ENCODE data around the gene CDK5RAP1.
"Not testable (repeated sequence)": the region's sequence is repeated elsewhere in the genome, so short reads cannot be mapped to it uniquely, and the experiment has no call there.

The CDK5RAP1 gene, protein sequence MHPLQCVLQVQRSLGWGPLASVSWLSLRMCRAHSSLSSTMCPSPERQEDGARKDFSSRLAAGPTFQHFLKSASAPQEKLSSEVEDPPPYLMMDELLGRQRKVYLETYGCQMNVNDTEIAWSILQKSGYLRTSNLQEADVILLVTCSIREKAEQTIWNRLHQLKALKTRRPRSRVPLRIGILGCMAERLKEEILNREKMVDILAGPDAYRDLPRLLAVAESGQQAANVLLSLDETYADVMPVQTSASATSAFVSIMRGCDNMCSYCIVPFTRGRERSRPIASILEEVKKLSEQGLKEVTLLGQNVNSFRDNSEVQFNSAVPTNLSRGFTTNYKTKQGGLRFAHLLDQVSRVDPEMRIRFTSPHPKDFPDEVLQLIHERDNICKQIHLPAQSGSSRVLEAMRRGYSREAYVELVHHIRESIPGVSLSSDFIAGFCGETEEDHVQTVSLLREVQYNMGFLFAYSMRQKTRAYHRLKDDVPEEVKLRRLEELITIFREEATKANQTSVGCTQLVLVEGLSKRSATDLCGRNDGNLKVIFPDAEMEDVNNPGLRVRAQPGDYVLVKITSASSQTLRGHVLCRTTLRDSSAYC

DNA sequence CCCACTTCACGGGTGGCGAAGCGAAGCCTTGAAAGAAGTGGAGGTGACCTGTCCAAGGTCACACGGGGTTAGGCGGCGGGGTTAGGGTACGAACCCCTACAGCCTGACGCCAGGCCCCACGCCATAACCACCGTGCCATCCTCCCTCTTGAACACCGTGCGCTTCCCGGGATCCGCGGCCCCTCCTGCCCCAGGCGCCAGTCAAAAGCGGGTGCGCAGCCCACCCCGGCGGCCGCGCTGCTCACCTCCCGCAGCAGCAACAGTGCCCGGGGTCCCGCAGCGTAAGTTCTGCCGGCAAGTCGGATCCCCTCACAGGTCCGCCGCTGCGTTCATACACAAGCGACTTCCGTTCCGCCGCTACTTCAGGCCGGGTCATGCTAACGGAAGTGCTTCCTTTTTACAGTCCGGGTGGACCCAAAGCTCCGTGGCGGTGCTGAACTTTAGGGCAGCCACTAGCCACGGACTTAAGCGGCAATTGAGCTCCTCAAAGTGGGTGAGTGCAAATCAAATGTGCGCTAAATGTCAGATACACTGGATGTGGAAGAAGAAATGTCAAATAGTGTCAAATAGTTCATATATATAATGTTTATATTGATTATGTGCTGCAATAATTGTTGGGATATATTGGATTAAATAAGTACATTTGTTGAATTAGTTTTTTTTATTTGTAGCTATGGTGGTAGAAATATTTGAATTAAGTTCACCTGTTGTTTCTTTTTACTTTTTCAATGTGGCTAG, at the start of gene CDK5RAP1:
Gene CDK5RAP1 (minus strand): TSS at position 336 of the 737 bp plus-strand sequence. CDS start 4,455 bp downstream, outside the sequence.
- DNase-seq = peak; percentile 94

DNA sequence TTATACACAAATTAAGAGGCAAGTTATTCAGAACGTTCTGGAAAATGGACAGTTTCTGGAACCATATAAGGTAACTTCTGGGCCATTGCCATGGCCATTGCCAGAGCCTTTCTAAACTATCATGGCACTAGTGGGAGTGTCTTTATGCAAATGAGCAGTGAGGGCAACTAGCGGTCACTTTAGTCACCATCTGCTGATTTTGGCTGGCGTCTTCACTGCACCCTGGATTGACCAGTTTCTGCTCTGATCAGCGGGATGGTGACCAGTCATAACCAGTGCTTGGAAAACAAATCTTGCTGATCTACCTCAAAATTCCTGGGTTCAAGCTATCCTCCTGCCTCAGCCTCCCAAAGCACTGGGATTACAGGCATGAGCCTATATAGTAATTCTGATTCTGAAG, 49.5 kb upstream of the CDK5RAP1 start:
- DNase-seq = no peak

DNA sequence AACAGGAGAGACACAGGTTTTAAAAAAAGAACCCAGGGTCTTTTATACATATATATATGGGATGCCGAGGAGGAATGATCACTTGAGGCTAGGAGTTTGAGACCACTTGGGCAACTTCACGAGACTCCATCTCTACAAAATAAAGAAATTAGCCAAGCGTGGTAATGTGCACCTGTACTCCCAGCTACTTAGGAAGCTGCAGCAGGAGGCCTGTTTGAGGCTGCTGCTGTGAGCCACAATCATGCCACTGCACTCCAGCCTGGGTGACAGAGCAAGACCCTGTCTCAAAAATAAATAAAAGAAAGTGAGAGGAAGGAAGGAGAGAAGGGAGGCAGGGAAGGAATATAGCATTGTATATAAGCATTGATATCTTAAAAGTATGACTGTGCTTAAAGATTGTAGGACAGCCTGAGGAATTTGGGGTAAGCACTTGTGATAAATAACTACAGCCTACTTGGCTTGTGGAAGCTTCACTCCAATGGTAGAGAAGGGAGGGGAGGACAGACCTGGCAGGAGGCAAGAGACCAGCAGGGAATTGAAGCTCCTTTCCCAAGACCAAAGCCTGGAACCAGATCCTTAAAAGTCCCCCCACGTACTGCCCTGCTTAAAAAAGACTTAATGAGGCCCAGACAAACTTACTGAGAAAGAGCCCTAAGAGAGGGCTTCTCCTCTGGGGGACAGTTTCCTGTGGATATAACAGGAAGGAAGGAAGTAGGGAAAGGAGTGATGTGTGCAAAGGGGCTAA, 44.7 kb upstream of the CDK5RAP1 start:
- no peak for DNase-seq

DNA sequence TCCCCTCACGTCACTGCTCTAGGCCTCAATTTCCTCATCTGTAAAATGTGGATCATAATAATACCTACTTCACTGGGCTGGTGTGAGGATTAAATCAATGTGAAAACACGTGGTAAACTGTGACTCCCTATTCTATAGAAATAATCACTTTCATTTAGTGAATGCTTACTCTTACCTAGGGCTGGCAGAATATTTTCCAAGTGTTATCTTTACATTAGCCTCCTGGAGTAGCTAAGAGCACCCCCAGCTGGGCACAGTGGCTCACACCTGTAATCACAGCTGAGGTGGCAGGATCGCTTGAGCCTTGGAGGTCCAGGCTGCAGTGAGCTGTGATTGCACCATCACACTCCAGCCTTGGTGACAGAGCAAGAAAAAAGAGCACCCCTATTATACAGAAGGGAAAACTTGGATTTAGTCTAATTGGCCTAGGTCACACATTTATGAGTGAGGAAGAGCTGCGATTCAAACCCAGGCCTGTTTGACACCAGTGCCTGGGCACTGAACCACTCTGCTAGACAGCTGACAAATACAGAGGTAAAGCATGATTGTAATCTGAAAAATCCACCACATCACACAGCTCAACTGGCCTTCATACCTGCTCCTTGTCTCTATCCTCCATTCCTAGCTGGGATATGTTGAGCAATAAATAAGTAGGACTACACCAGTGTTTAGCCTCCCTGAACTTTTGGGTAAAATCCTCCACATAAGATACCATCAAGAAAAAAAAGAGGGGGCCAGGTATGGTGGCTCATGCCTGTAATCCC, 43.7 kb upstream of the CDK5RAP1 start:
- peak; percentile 68 for DNase-seq

DNA sequence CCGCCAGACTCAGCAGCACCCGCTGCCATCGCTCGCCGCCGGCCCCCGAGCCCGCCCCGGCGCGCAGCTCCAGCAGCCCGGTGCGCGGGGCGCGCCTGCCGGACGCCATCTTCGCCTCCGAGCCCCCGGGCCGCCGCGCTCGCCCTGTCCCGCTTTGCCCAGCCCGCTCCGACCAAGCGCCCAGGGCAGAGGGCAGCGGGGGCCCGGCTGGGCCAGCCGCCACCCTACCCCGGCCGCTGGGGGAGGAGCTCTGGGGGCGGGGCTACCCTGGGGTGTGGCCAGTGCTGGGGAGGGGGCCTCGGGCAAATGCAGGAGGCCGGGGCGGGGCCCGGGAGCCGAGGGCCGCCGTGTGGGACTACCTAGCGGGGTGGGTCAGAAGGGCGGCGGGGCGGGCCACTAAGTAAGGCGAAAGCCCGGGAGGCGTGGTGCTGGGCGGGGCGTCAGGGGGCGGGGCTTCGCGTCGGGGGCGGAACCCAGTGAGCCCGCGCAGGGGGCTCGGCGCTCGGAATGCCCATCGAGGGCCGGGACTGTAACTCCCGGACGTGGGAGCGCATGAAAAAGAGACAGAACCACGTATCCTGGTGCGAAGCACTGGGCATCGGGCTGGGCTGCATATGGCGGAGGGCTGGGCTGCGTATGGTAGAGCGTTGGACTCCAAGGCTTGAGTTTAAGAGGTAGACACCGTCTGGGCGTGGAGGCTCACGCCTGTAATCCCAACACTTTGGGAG, 42.4 kb upstream of the CDK5RAP1 start, which contains the start of gene SNTA1:
Gene SNTA1 (minus strand): TSS at position 252 of the 728 bp plus-strand sequence. CDS start 143 bp downstream, at position 109.
- DNase-seq = peak; percentile 96

DNA sequence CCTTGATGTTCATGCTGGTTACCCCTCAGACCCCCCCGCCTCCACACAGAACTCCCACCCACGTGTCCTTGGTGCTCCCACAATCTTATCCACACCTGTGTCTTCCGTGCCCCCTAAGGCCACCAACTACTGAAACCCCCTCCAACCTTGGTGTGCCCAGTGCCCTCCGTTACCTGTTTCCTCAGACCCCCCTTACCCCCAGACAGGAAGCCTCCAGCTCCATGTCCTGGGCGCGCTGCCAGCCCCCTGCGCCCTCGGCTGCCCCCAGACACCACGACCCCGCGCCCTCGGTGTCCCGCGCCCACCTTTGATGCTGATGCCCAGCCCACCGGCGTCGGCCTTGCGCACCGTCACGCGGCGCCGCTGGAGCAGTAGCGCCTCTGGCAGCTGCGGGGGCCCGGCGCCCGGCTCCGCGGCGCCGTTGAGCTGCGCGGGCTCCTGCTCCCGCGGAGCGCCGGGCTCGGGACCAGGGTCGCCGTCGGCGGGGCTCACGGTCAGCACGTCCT, 41.7 kb upstream of the CDK5RAP1 start:
- DNase-seq = no peak

DNA sequence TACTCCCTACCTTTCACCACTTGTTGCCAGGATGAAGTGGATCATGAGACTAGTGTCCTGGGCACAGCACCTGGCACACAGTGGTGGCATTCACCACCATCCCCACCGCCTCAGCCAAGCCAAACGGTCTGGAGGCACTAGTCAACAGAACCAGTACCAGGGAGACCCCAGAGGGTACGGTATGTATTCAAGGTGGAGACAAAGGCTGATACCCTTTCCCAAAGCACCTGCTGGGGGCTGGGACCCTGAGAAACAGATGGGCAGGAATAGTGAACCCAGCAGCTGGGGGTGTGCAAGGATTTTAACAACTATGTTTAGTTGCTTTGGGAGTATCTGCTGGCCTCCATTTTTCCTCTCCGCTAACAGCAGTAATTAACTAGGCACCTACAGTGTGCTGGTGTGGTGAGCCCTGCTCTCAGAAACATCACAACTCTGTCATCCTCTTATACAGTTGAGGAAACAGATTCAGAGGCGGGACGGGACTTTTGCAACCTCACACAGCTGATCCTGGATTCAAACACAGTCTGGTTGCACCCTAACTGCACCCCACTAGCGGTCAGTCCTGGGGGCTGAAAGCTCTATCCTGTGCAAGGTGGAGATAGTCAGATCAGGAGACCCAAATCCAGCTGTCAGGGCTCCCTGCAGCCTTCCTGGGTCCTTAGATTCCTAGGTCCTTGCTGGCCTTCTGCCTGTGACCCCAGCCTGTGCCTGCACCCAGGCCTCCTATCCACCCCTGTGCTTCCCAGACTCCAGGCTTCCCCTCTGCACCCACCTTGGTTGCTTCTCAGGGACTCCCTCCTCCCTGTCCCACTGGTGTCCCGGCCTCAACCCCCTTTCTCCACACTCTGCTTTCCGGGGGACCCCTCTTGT, 41.1 kb upstream of the CDK5RAP1 start:
- no peak for DNase-seq

DNA sequence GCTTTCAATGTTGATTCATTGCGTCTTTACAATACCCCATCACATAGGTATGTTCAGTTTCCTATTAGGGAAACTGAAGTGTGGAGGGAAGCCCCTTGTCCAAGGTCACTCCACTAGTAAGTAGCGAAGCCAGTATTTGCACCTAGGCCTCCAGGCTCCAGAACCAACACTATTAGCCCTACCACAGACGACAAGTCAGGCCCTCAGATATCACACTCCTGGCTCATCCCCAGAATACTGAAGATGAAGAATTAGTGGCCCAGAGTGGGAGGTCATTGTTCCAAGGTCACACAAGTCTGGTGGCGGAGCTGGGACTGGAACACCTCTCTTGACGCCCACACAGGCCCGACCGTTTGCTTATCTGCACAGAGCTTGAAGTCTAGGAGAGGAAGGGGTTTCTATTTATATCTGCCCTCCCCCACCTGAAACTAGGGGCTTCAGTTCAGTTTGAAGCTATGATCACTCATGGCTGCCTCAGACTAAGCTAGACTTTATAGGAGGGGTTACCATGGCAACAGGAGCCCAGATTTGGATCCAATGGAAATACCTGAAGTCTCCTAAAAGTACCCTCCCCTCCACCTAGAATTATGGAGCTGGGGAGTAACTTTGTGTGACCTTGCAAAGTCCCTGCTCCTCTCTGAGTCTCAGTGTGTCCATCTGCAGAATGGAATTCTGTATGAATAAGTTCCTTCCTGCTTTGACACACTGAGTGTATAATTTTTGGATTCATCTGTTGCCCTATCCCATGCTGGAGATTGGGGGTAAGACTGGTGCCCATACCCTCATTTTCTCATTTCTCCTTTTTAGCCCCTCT, 40.0 kb upstream of the CDK5RAP1 start:
- no peak for DNase-seq

DNA sequence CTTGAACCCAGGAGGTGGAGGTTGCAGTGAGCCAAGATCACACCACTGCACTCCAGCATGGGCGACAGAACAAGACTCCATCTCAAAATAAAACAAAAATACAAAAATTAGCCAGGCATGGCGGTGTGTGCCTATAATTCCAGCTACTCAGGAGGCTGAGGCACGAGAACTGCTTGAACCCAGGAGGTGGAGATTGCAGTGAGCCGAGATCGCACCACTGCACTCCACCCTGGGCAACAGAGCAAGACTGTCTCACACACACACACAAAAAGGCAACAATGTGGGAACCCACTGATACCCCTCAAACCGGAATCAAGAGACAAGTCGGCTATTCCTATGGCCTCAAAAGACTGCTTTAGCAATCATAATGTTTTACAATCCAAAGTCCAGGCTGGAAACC, 39.2 kb upstream of the CDK5RAP1 start:
- not testable (repeated sequence) for DNase-seq

DNA sequence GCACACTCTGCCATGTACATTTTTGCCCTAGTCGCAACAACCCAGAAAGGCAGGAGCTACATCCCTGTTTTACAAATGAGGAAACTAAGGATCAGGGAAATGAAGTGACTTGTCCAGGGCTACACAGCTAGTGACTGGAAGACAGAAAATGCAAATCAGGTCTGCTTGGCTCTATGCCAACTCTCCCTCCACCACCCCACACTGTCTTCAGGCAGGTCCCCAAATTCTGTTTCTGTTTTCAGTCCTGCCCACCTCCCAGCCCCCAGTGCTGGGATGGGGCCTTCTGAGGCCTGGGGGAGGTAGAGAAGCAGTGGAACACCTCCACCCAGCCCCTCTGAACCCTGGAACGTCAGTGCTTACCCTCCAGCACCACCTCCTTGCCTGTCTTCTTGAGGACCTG, 37.2 kb upstream of the CDK5RAP1 start:
- no peak for DNase-seq

DNA sequence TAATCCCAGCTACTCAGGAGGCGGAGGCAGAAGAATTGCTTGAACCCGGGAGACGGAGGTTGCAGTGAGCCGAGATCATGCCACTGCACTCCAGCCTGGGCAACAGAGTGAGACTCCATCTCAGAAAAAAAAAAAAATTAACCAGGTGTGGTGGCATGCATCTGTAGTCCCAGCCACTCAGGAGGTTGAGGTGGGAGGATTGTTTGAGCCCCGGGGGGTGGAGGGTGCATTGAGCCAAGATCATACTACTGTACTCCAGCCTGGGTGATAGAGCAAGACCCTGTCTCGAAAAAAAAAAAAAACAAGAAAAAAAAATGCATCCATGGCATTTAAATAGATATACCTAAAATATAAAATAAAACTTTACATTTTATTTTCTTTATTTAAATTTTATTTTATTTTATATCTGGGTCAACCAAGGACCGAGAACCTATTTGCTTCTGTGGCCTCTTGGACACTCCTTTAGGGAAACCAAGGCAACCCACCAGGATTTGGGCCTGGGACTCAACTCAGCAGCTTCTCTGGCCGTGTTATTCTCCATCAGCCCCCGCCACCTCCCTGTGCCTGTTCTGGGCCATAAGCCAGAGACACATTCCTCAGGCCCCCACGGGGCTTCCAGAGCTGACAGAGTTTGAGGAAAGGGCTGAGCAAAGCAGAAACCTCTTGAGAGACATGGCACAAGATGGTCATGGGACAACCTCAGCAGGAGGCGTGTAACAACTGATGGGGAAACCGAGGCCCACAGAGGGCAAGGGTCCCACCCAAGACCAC, 36.0 kb upstream of the CDK5RAP1 start:
- no peak for DNase-seq

DNA sequence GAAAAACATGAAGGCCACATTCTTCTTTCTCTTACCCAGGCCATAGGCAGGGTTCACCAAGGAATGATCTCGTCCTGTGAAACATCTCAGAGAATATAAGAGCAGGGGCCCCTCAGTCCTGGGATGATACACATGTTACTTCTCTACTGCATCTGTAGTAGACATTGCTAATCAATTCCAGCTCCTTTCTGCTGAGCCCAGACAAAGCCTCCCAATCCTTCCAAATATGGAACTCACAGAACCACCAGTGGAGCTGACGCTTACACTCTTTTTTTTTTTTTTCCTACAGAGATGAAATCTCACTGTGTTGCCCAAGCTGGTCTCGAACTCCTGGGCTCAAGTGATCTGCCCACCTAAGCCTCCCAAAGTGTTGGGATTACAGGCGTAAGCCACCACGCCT, 33.1 kb upstream of the CDK5RAP1 start:
- no peak for DNase-seq

DNA sequence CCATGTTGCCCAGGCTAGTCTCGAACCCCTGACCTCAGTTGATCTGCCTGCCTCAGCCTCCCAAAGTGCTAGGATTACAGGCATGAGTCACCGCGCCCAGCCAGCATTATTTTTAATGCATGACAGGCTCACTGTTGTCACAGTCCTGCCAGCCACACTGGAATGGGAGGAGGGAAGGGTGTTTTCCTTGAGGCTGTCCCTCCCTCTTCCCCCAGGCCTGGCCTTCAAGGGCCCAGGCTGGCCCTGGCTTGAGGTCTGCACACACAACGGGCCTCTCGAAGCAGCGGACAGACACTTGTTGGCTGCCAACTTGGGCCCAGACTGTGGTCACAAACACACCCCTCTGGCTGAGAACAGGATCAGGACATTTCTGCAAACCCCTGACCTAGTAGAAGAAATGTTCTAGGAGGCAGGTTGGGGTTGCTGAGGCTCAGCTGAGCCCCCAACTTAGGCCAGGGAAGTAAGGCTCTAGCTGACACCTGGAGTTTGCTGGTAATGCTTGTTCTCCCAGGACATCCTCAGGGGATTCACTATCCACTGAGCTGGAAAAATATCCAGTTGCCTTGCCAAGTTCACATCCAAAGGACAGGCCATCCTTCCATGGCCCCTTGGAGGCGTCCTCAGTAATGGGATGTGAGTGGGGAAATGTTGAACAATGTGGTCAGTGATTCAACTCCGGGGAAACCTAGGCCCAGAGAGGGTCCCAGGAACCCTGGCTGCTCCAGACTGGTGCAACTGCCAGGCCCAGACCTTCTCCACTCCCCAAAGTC, 32.3 kb upstream of the CDK5RAP1 start:
- DNase-seq = no peak

DNA sequence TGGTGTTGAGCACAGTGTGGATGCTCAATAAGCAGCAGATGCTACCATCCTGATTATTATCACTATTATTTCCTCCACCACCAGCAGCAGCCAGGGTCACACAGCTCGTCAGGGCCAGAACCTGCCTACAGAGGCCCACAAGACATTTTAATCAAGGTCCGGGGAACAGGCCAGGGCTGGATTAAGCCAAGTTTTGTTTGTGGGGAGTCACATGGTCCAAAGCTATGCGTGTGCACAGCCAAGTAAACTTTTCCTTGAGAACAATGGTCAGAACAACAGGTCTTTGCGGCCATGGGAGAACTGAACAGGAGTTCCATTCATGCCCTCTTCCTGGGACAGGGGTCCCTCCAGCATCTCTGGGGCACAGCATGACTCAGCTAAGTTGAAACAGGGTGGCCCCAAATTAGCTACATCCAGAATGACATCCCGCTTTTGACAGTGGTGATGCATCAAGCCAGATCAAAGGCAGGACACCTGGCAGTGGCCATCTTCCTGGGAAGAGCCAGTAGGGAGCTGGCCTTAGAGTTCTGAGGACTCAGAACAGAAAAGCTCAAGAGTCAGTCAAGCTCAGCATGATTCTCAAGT, 30.6 kb upstream of the CDK5RAP1 start:
- DNase-seq = no peak

DNA sequence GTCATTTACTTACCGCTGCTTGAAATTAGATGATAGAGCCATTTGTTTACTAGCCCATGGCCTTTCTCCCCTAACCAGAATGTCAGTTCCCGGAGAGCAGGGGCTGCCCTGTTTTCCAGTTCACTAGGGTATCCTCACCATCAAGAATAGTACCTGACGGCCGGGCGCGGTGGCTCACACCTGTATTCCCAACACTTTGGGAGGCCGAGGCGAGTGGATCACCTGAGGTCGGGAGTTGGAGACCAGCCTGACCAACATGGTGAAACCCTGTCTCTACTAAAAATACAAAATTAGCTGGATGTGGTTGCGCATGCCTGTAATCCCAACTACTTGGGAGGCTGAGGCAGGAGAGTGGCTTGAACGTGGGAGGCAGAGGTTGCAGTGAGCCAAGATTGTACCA, 22.6 kb upstream of the CDK5RAP1 start:
- DNase-seq = not testable (repeated sequence)

DNA sequence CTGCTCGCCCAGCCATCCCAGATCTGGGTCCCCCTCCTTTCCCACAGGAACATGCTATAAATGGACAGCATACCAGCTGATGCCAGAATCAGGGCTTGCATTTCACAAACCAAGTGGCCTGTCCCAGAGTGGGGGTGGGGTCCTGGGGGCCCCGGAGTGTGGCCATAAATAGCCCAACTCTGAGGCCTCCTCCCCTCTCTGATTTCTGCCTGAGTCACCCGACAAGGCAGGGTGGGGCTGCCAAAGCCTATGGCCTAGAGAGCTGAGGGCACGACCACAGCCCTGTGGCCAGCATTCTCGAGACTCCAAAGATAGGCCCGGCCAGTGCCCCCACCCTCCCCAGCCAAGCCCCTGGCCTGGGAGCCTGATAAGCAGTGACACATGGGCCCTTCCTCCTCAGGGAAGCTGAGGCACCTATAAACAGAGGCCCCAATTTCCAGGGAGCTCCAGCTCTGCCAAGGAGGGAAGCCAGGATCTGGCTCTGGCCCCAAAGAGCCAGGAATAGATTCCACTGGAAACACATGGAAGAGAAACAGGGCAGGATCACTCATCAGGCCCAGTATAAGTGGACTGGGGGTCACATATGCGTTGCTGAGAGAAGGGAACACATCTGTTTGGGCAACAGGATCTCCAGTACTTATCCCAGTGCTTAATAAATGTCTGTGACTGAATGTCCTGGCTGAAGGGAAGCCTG, 22.0 kb upstream of the CDK5RAP1 start:
- no peak for DNase-seq

Data from activated effector memory CD4-positive, alpha-beta T cell treated with anti-CD3 and anti-CD28 coated beads, Interleukin-2, amount 50 U/mL, for 16 hours (primary cell).